Measurements from ENCODE around the gene GRIK4.

GRIK4 gene

DNA sequence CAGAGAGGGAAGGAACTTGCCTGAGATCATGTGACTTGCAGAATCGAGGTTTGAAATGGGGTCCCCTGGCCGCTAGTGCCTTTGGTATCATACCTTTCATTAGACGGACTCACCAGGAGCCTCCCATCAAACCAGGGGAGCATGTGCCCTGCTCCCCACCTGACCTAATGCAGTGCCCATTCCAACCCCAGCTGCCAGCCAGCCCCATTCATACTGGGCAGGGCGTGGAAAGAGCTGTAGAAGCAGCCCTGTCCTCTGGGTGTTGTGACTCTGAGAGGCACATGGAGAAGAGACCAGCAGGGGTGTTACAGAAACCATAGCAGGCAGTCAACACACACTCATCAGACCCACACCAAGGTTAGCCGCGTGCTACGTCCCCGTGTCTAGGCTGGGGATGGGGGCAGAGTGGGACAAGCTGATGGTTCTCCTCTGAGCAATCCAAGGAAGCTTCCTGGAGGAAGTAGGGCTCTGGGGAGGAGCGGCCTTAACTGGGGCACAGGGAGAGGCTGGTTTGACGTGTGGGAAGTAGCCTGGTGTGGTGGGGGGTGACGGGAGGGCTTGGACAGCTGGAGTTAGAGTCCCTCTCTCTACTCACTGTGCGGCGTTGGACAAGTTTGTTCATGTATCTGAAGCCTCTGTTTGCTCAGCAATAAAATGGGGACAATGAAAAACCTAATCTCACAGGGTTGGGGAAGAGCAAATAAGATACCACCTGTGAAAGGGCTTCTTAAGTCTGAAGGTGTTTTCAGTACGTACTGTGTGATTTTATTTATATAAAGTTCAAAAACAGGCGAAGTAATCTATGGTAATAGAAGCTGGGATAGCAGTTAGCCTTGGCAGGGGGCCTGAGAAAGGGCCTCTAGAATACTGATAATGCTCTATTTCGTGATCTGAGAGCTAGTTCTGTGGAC lies 14.0 kb downstream of the GRIK4 start:
- DNase-seq (ENCODE audit: low read depth), result no peak
- TF ChIP-seq, protein P1, sequence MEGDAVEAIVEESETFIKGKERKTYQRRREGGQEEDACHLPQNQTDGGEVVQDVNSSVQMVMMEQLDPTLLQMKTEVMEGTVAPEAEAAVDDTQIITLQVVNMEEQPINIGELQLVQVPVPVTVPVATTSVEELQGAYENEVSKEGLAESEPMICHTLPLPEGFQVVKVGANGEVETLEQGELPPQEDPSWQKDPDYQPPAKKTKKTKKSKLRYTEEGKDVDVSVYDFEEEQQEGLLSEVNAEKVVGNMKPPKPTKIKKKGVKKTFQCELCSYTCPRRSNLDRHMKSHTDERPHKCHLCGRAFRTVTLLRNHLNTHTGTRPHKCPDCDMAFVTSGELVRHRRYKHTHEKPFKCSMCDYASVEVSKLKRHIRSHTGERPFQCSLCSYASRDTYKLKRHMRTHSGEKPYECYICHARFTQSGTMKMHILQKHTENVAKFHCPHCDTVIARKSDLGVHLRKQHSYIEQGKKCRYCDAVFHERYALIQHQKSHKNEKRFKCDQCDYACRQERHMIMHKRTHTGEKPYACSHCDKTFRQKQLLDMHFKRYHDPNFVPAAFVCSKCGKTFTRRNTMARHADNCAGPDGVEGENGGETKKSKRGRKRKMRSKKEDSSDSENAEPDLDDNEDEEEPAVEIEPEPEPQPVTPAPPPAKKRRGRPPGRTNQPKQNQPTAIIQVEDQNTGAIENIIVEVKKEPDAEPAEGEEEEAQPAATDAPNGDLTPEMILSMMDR (conservative IDR thresholded peaks at IDR 0.05; ENCODE audit: low read length), result no peak
- H3K4me3 ChIP-seq (ENCODE audit: low read length), result no peak overlapping the region

DNA sequence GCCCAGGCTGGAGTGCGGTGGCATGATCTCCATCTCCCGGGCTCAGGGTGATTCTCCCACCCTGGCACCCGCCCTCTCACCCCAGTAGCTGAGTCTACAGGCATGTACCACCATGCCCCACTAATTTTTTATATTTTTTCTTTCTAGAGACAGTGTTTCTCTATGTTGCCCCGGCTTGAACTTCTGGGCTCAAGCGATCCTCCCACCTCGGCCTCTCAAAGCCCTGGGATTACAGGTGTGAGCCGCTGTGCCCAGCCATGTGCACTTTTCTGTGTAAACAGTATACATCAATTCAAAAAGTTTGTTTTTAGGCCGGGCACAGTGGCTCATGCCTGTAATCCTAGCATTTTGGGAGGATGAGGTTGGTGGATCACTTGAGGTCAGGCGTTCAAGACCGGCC lies 14.7 kb downstream of the GRIK4 start:
- H3K4me3 ChIP-seq (ENCODE audit: low read length), result no peak overlapping the region
- TF ChIP-seq, protein P1 (conservative IDR thresholded peaks at IDR 0.05; ENCODE audit: low read length), result no peak
- no peak for DNase-seq (ENCODE audit: low read depth)

DNA sequence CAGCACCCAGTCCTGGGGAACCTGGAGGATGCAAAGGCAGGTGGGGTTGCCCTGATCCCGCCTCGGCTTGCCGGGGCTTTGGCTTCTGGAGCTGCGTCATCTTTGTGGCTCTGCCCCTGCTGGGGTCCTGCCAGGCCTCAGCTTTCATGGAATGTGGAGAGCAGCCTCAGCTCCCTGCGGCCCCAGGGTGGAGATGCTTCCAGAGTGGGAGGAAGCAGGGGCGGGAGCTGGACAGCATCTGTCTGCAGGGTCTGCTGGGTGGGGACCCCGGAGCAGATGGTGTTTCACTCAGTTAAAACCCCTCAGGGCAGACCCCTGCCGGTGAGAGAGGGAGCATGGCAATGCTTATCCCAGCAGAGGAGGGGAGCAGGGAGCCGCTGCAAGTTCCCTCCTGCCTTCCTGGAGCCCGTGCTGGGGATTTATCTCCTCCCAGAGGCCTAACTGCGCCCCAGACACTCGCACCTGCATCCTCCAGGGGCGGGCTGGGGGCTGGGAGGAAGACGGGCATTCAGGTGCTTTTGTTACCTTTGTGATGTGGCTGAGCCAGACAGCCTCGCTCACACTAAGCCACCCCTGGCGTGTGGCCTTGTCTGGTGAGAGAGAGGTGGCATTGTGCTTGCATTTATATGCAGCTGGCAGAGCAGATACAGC lies 15.7 kb downstream of the GRIK4 start:
- TF ChIP-seq, protein P1 (conservative IDR thresholded peaks at IDR 0.05; ENCODE audit: low read length), result no peak
- no peak overlapping the region for H3K4me3 ChIP-seq (ENCODE audit: low read length)
- peak; percentile 59 for DNase-seq (ENCODE audit: low read depth)

DNA sequence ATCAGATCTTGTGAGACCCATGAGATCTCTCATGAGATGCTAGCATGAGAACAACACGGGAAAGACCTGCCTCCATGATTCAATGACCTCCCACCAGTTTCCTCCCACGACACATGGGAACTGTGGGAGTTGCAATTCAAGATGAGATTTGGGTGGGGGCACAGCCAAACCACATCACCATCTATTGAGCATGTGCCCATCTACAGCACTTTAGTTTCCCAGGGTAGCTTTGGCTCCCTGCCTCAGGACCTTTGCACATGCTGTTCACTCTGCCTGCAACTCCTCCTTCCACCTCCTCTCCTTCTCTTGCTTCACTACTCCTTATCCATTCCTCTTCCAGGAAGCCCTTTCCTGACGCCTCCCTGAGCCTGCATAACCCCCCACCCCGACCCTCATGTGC lies 17.2 kb downstream of the GRIK4 start:
- H3K4me3 ChIP-seq (ENCODE audit: low read length), result no peak overlapping the region
- DNase-seq (ENCODE audit: low read depth), result no peak
- TF ChIP-seq, protein P1 (conservative IDR thresholded peaks at IDR 0.05; ENCODE audit: low read length), result no peak

DNA sequence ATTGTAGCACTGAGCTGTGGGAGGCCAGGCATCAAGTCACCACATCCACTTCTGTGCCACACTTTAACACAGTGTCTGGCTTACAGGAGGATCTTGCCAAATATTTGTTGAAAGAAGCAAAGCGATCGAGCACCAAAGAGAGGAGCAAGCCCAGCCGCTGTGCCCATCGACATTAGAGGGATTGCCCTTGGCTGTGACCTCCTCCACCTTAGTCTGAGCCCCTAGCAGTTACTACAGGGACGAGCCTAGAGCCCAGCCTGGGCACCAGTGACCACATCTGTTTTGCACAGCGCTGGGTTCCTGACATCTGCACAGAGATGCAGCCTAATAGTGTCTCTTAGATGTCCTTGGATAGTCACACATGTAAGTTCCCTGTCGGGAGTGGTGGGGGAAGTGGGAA lies 17.7 kb downstream of the GRIK4 start:
- TF ChIP-seq, protein P1 (conservative IDR thresholded peaks at IDR 0.05; ENCODE audit: low read length), result no peak
- no peak for DNase-seq (ENCODE audit: low read depth)
- no peak overlapping the region for H3K4me3 ChIP-seq (ENCODE audit: low read length)

DNA sequence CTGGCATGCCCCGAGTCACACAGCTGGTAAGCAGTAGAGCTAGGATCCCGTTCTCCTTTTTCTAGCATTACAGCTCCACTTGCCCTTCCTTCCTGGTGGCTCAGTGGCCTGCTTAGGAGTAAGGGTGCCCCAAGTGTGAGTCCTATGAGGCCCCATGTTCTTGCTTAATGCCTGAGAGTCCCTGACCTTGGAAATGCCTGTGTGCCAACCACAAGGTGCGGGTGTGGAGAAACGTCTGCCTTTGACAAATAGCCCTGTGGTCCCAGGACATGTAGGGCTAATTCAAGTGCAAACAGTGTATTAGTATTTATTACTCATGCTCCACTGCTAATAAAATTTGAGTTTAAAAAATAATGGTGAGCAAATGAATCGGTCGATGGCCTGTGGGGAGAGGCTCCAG lies 18.4 kb downstream of the GRIK4 start:
- TF ChIP-seq, protein P1 (conservative IDR thresholded peaks at IDR 0.05; ENCODE audit: low read length), result no peak
- H3K4me3 ChIP-seq (ENCODE audit: low read length), result no peak overlapping the region
- DNase-seq (ENCODE audit: low read depth), result no peak
